Ovary (tissue), 9 donors: ENCODE measurements around the gene ZNF569. TPM values are rescaled to one million over a fixed set of nuclear protein-coding genes. Genes with fewer than 3 reads are reported as not detected.

ENCODE experiments used
- polyA plus RNA-seq, 2 donors: library from polyadenylated mRNA; stranded (reverse); fragments of 200-250 nt in 1 of 2; fragments of 350-450 nt in 1 of 2; fragmentation: Illumina TruSeq in 1 of 2; extraction: RNeasy Lipid Tissue Mini Kit (QIAGEN cat#74804) in 1 of 2; gene quantifications; one replicate each; pipeline ENCODE4 v1.2.3, GENCODE V29; 2013 to 2014
- total RNA-seq, 7 donors: library from RNA; depleted of rRNA in 2 of 7; stranded (reverse); fragments of >200 nt in 2 of 7; fragmentation: NEBNext Ultra II Directional in 3 of 7; extraction: Animal tissue kit (Norgen Biotek cat#: 25700) in 3 of 7; gene quantifications; one replicate each; pipeline versions ENCODE4 v1.1.0 to v1.2.4, GENCODE V29; 2016 to 2023
- donor health status: DM: no; HTN: no; CAD: no; lungs with moderate emphysema.
- donor health status: DM: no; HTN: no; CAD: no.
- donor health status: Bipolar disorder and iron deficiency.
- donor health status: DM: yes; HTN: yes; CAD: no.
- donor health status: DM: no; HTN: no; CAD: no.
- donor health status: DM: yes; HTN: yes; CAD: no.

ZNF569 gene
- total and polyA plus RNA-seq, 9 donors = 3.9 to 11.0 (median 8.9) TPM

Other genes starting within 250 kb of the ZNF569 start
- 10 to 100 TPM in 5 of 7 donors, 1 to 10 TPM in 2; 7.2 to 18.2 (median 12.7) TPM for gene ZNF383, start 249.2 kb downstream of the ZNF569 start, total RNA-seq
- gene ZNF383, start 249.2 kb downstream of the ZNF569 start, polyA plus RNA-seq = 10 to 100 TPM in 1 of 2 donors, 1 to 10 TPM in 1; 7.1 to 11.4 TPM
- gene ZNF527, start 96.3 kb downstream of the ZNF569 start, total RNA-seq = 10 to 100 TPM in 1 of 7 donors, 1 to 10 TPM in 6; 6.1 to 11.5 (median 7.6) TPM
- 1 to 10 TPM; 4.8 to 6.1 TPM for gene ZNF527, start 96.3 kb downstream of the ZNF569 start, polyA plus RNA-seq
- 1 to 10 TPM; 4.5 to 9.0 (median 7.7) TPM for gene ZNF570, start 1.9 kb upstream of the ZNF569 start, total RNA-seq
- 1 to 10 TPM; 4.2 to 5.0 TPM for gene ZNF570, start 1.9 kb upstream of the ZNF569 start, polyA plus RNA-seq
- 10 to 100 TPM in 4 of 7 donors, 1 to 10 TPM in 3; 7.9 to 18.2 (median 11.6) TPM for gene ZNF793, start 39.5 kb upstream of the ZNF569 start, total RNA-seq
- gene ZNF793, start 39.5 kb upstream of the ZNF569 start, polyA plus RNA-seq = 1 to 10 TPM; 5.0 to 9.0 TPM
- gene ZNF571, start 127.3 kb upstream of the ZNF569 start, total RNA-seq = 10 to 100 TPM in 3 of 7 donors, 1 to 10 TPM in 4; 5.8 to 16.8 (median 9.4) TPM
- 1 to 10 TPM; 4.5 to 6.8 TPM for gene ZNF571, start 127.3 kb upstream of the ZNF569 start, polyA plus RNA-seq
- 10 to 100 TPM in 2 of 7 donors, 1 to 10 TPM in 5; 1.6 to 17.1 (median 8.8) TPM for gene ZNF540, start 127.4 kb upstream of the ZNF569 start, total RNA-seq
- gene ZNF540, start 127.4 kb upstream of the ZNF569 start, polyA plus RNA-seq = 1 to 10 TPM; 5.8 to 8.4 TPM
- gene ZFP30, start 188.0 kb upstream of the ZNF569 start, total RNA-seq = 10 to 100 TPM; 14.0 to 23.0 (median 17.5) TPM
- 1 to 10 TPM; 5.9 to 7.0 TPM for gene ZFP30, start 188.0 kb upstream of the ZNF569 start, polyA plus RNA-seq